K562 (cell line): ENCODE data around the gene ARFGAP1. TPM values are rescaled to one million over a fixed set of nuclear protein-coding genes. Genes with fewer than 3 reads are reported as not detected.

Experiments
- CHD1 ChIP-seq: fragments of 200-600 bp; sonication (generic); IDR thresholded peaks from one replicate; pipeline ENCODE4 v1.6.1; 2012; ENCODE audit warnings: mild to moderate bottlenecking, moderate library complexity, low read length, inconsistent platforms
- GATA2 ChIP-seq: sonication (generic); formaldehyde crosslinking; IDR thresholded peaks from 2 replicates; pipeline ENCODE4 v1.4.0; 2020; ENCODE audit warnings: mild to moderate bottlenecking, missing genetic modification reagents
- MEIS2 ChIP-seq: fragments of 450-650 bp; IDR thresholded peaks from 2 replicates; pipeline ENCODE4 v1.6.1; 2014; ENCODE audit warnings: mild to moderate bottlenecking; ENCODE audit not compliant: partially characterized antibody
- PHF21A ChIP-seq: fragments of 450-650 bp; IDR thresholded peaks from 2 replicates; pipeline ENCODE4 v1.6.1; 2017; ENCODE audit warnings: low read depth, borderline replicate concordance
- POLR2A ChIP-seq: fragments of 450-650 bp; conservative IDR thresholded peaks from 2 replicates; pipeline ENCODE4 v1.6.1; 2016
- POLR2B ChIP-seq: fragments of 450-650 bp; IDR thresholded peaks from 2 replicates; pipeline ENCODE4 v1.6.1; 2018; ENCODE audit warnings: low read depth; ENCODE audit not compliant: partially characterized antibody
- RNF2 ChIP-seq: sonication (generic); IDR thresholded peaks from 2 replicates; pipeline ENCODE4 v1.6.1; 2016
- SIX5 ChIP-seq, 2 experiments: IDR thresholded peaks; 2 replicates each; pipeline ENCODE4 v1.6.1; 2011; ENCODE audit warnings: low read length in 2 of 2, borderline replicate concordance in 1 of 2, low read depth in 1 of 2, mild to moderate bottlenecking in 1 of 2, moderate library complexity in 1 of 2; ENCODE audit not compliant: insufficient read depth in 1 of 2
- SPI1 ChIP-seq: IDR thresholded peaks from 2 replicates; pipeline ENCODE4 v1.6.1; 2011; ENCODE audit warnings: low read depth, low read length, control low read depth, borderline replicate concordance
- TOE1 ChIP-seq, 2 experiments: fragments of 450-650 bp in 1 of 2; sonication (generic) in 1 of 2; formaldehyde crosslinking in 1 of 2; IDR thresholded peaks; 2 replicates each; pipeline versions ENCODE4 v1.7.1 to v1.8.0; 2016 to 2022; ENCODE audit warnings: borderline replicate concordance in 2 of 2, mild to moderate bottlenecking in 2 of 2, antibody characterized with exemption in 1 of 2, inconsistent platforms in 1 of 2, low read depth in 1 of 2, missing genetic modification reagents in 1 of 2, moderate library complexity in 1 of 2
- ZC3H8 ChIP-seq: fragments of 450-650 bp; IDR thresholded peaks from 2 replicates; pipeline ENCODE4 v1.6.1; 2017
- ZFX ChIP-seq: sonication (generic); formaldehyde crosslinking; IDR thresholded peaks from 2 replicates; pipeline ENCODE4 v1.8.0; 2022; ENCODE audit warnings: mild to moderate bottlenecking, missing genetic modification reagents, moderate library complexity
- ZNF174 ChIP-seq: fragments of 250-450 bp; sonication (Bioruptor Pico); IDR thresholded peaks from 2 replicates; pipeline ENCODE4 v1.4.0; 2020; ENCODE audit warnings: mild to moderate bottlenecking
- polyA plus RNA-seq, 8 experiments: library from polyadenylated mRNA; depleted of rRNA in 4 of 8; stranded (reverse) in 5 of 8; unstranded in 3 of 8; fragments of >200 nt; fragmentation: Nextera tagmentation in 2 of 8; fragmentation: Illumina TruSeq in 1 of 8; extraction: Ambion mirVana in 2 of 8; extraction: Trizol in 1 of 8; gene quantifications; 2 replicates each; pipeline versions ENCODE4 v1.2.1 to v1.2.3, GENCODE V29; 2011 to 2014; ENCODE audit warnings: inconsistent platforms in 1 of 8, missing spikeins in 1 of 8
- total RNA-seq, 7 experiments: library from RNA; depleted of rRNA in 6 of 7; stranded (reverse); fragments of >200 nt in 6 of 7; fragmentation: Illumina TruSeq in 2 of 7; extraction: Trizol in 2 of 7; gene quantifications; 2 replicates each; pipeline versions ENCODE4 v1.2.1 to v1.2.3, GENCODE V29; 2011 to 2021; ENCODE audit warnings: low replicate concordance in 1 of 7
- TF ChIP-seq, protein P1 (sequence below): conservative IDR thresholded peaks from 2 replicates; pipeline ENCODE4 v1.6.1; 2011; ENCODE audit warnings: low read depth, mild to moderate bottlenecking, low read length; ENCODE audit not compliant: control insufficient read depth
- TF ChIP-seq, protein P2 (sequence below), 2 experiments: IDR thresholded peaks in 1 of 2; conservative IDR thresholded peaks in 1 of 2; 2 replicates each; pipeline ENCODE4 v1.6.1; 2016; ENCODE audit warnings: low read depth in 2 of 2, mild to moderate bottlenecking in 1 of 2, missing compliant biosample characterization in 1 of 2, missing genetic modification characterization in 1 of 2, moderate library complexity in 1 of 2
- TF ChIP-seq, protein P3 (sequence below): fragments of 450-650 bp; formaldehyde crosslinking; IDR thresholded peaks from 2 replicates; pipeline ENCODE4 v1.4.0; 2020; ENCODE audit warnings: mild to moderate bottlenecking, mixed read lengths
- TF ChIP-seq, protein P4 (sequence below): sonication (generic); formaldehyde crosslinking; IDR thresholded peaks from 2 replicates; pipeline ENCODE4 v1.8.0; 2022; ENCODE audit warnings: mild to moderate bottlenecking, missing genetic modification reagents
- TF ChIP-seq, protein P5 (sequence below), 2 experiments: IDR thresholded peaks; 2 replicates each; pipeline ENCODE4 v1.6.1; 2011; ENCODE audit warnings: borderline replicate concordance in 1 of 2, control low read depth in 1 of 2, low read depth in 1 of 2, low read length in 1 of 2, mild to moderate bottlenecking in 1 of 2, mixed read lengths in 1 of 2, moderate library complexity in 1 of 2; ENCODE audit not compliant: insufficient read depth in 1 of 2, insufficient read length in 1 of 2, poor library complexity in 1 of 2, severe bottlenecking in 1 of 2; ENCODE audit errors: extremely low read depth in 1 of 2

The ARFGAP1 gene
- total and polyA plus RNA-seq, 9 of the 15 experiments (the other 6 are each of a cell fraction or from before 2014, with no cell fraction given) = 0.53 to 102 (median 33.5) TPM

DNA sequence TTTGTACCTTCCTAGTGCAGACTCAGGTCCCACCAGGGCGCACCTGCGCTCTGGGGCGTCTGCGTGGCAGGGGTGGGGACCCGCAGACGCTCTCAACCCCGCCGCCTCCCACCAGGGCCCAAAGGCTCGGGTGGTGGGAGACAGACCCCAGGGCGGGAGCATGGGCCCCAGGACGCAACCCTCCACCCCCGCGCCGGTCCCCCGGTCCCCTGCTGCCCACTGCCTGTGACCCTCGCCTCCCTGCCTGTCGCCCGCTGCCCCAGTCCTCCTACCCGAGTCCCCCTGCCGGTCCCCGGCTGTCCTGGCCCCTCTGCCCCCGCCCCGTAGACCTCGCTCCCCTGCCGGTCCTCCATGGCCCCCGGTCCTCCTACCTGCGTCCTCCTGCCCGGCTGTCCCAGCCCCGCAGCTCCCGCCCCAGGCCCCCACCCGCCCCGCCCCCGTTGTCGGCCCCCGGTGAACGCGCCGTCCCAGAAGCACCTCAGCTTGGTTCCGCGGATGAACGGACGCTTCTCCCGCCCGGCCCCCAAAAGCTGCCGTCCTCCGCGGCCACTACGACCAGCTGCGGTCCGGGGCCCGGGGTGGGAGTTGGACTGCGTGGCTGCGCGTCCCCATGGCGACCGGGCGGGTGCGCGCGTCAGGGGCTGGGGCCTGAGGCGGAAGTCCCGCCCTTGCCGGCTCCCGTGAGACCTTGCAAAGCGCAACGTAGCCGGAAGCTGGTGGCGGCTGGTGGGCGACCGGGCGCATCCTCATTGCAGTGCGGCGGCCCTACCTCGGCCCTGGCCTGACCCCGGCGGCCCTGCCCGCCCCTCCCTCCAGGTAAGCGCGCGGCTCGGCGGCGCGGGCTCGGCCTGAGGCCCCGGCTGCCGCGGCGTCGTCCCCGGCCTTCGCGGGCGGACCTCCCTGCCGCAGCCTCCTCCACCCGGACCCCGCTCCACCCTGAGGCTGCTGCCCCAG lies at the start of gene ARFGAP1 (continued):
- TF ChIP-seq MEIS2 (no peak), PHF21A (no peak), ZNF174 (CRISPR knock-in tag) (no peak), SPI1 (no peak), ZFX (CRISPR knock-in tag) (peak; percentile 74), ZC3H8 (no peak), TOE1 (IDR thresholded peaks at IDR 0.05; ENCODE audit: borderline replicate concordance) (no peak), TOE1 (CRISPR knock-in tag; IDR thresholded peaks at IDR 0.05; ENCODE audit: borderline replicate concordance, low read depth) (0 out of 2 replicates have a peak, but pooled peaks have one; percentile 41), CHD1 (no peak), RNF2 (no peak), SIX5 (IDR thresholded peaks at IDR 0.05; ENCODE audit: borderline replicate concordance in 1 of 2, insufficient read depth in 1 of 2, low read depth in 1 of 2, low read length in 2 of 2) (no peak), POLR2A (peak; percentile 55; the same call in 1 of the 2 replicates), GATA2 (CRISPR knock-in tag) (no peak), POLR2B (no peak)
- TF ChIP-seq, protein P1, sequence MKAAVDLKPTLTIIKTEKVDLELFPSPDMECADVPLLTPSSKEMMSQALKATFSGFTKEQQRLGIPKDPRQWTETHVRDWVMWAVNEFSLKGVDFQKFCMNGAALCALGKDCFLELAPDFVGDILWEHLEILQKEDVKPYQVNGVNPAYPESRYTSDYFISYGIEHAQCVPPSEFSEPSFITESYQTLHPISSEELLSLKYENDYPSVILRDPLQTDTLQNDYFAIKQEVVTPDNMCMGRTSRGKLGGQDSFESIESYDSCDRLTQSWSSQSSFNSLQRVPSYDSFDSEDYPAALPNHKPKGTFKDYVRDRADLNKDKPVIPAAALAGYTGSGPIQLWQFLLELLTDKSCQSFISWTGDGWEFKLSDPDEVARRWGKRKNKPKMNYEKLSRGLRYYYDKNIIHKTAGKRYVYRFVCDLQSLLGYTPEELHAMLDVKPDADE = peak; percentile 60; the same call in 1 of the 2 replicates
- TF ChIP-seq, protein P2, sequence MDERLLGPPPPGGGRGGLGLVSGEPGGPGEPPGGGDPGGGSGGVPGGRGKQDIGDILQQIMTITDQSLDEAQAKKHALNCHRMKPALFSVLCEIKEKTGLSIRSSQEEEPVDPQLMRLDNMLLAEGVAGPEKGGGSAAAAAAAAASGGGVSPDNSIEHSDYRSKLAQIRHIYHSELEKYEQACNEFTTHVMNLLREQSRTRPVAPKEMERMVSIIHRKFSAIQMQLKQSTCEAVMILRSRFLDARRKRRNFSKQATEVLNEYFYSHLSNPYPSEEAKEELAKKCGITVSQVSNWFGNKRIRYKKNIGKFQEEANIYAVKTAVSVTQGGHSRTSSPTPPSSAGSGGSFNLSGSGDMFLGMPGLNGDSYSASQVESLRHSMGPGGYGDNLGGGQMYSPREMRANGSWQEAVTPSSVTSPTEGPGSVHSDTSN (CRISPR knock-in tag; IDR thresholded peaks at IDR 0.05; ENCODE audit: low read depth) = no peak
- TF ChIP-seq, protein P2 (tag; conservative IDR thresholded peaks at IDR 0.05; ENCODE audit: low read depth) = no peak
- TF ChIP-seq, protein P3, sequence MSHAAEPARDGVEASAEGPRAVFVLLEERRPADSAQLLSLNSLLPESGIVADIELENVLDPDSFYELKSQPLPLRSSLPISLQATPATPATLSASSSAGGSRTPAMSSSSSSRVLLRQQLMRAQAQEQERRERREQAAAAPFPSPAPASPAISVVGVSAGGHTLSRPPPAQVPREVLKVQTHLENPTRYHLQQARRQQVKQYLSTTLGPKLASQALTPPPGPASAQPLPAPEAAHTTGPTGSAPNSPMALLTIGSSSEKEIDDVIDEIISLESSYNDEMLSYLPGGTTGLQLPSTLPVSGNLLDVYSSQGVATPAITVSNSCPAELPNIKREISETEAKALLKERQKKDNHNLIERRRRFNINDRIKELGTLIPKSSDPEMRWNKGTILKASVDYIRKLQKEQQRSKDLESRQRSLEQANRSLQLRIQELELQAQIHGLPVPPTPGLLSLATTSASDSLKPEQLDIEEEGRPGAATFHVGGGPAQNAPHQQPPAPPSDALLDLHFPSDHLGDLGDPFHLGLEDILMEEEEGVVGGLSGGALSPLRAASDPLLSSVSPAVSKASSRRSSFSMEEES (CRISPR knock-in tag) = no peak
- TF ChIP-seq, protein P4, sequence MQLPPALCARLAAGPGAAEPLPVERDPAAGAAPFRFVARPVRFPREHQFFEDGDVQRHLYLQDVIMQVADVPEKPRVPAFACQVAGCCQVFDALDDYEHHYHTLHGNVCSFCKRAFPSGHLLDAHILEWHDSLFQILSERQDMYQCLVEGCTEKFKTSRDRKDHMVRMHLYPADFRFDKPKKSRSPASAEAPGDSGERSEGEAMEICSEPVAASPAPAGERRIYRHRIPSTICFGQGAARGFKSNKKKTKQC (CRISPR knock-in tag) = no peak
- TF ChIP-seq, protein P5, sequence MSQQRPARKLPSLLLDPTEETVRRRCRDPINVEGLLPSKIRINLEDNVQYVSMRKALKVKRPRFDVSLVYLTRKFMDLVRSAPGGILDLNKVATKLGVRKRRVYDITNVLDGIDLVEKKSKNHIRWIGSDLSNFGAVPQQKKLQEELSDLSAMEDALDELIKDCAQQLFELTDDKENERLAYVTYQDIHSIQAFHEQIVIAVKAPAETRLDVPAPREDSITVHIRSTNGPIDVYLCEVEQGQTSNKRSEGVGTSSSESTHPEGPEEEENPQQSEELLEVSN (IDR thresholded peaks at IDR 0.05; ENCODE audit: borderline replicate concordance in 1 of 2, extremely low read depth in 1 of 2, insufficient read depth in 1 of 2, insufficient read length in 1 of 2, low read depth in 1 of 2, low read length in 1 of 2, poor library complexity in 1 of 2, severe bottlenecking in 1 of 2) = peak; percentile 24 to 32
